ENCODE measurements around the gene ENTPD3.

- no peak for TF ChIP-seq PRPF4 (IDR thresholded peaks at IDR 0.05; ENCODE audit: low read depth, low read length, poor library complexity, severe bottlenecking)
- TF ChIP-seq SMAD1 (CRISPR knock-in tag; IDR thresholded peaks at IDR 0.05; ENCODE audit: borderline replicate concordance, low read depth): no peak
- TF ChIP-seq TFE3 (CRISPR knock-in tag; IDR thresholded peaks at IDR 0.05): no peak
- no peak for TF ChIP-seq ZNF563 (CRISPR knock-in tag; IDR thresholded peaks at IDR 0.05)
- TF ChIP-seq SRSF1 (optimal IDR thresholded peaks at IDR 0.05; ENCODE audit: low read depth, low read length): no peak
- TF ChIP-seq JUNB (CRISPR knock-in tag; IDR thresholded peaks at IDR 0.05; ENCODE audit: borderline replicate concordance): no peak
- TF ChIP-seq CTCF (CRISPR knock-in tag; IDR thresholded peaks at IDR 0.05): no peak
- no peak for TF ChIP-seq POLR2AphosphoS5 (IDR thresholded peaks at IDR 0.05; ENCODE audit: low read depth, low read length)
- TF ChIP-seq RBM39 (IDR thresholded peaks at IDR 0.05; ENCODE audit: low read depth, low read length, poor library complexity, severe bottlenecking): no peak
- no peak for TF ChIP-seq ETV5 (CRISPR knock-in tag; IDR thresholded peaks at IDR 0.05; ENCODE audit: borderline replicate concordance)
- TF ChIP-seq PRDM15 (CRISPR knock-in tag; IDR thresholded peaks at IDR 0.05): no peak
Measured at GRCh38 chr3:40422861-40423260, 35.9 kb downstream of the ENTPD3 start.
